ENCODE measurements around the gene SLC2A3. TPM values are rescaled to one million over a fixed set of nuclear protein-coding genes. Genes with fewer than 3 reads are reported as not detected.
"Not testable (repeated sequence)": the region's sequence is repeated elsewhere in the genome, so short reads cannot be mapped to it uniquely, and the experiment has no call there.

SLC2A3 gene
- polyA plus RNA-seq, 1 donor from 2014 or later, result 27.2 TPM

DNA sequence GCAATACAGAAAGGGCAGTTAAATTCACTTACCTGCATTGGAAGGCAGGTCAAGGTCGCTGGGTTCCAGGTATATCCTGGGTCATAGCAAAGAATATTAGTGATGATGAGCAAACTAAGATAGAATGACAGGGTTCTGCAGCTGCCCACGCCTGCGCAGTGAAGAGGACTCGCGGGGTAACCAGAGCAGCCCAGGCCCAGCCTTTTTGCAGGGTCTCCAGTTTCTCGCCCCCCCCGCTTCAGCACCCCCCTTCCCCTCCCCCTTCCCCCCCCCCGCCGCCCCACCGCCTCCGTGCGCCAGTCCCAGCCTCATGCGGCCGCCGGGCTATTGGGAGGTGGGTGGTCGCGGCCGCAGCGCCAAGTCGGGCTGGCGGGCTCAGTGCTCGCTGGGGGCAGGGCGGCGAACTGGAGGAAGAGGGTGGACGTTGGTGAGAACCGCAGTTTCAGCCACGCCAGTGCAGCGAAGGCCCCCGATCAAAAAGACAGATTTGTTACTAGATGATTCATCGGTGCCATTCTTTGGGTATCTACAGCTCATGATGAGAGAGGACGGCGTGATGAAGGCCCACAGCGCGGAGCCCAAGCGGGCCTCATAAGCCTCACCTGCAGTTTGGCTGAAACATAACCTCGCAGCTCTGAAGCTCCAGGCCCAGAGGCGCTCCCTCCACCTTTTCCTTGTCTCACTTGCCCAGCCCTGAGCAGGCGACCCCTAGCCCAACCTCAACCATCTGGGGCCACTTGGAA is 20.2 kb downstream of the SLC2A3 start:
- Histone ChIP-seq H3K36me3 (ENCODE audit: insufficient read depth, low read length) (no peaks in the 10 kb centered on the region), H3K27me3 (ENCODE audit: insufficient read depth, low read depth, low read length) (no peaks in the 10 kb centered on the region), H3F3A (ENCODE audit: insufficient read depth, low read length, poor library complexity, severe bottlenecking) (no peaks in the 10 kb centered on the region), H3K9ac (ENCODE audit: low read length) (no peak overlapping the region), H3K4me2 (ENCODE audit: low read length) (no peak overlapping the region), H2AFZ (ENCODE audit: low read depth, low read length) (no peak overlapping the region), H3K27ac (ENCODE audit: low read length) (no peak overlapping the region), H3K4me3 (ENCODE audit: low read length) (no peak overlapping the region), H3K9me3 (ENCODE audit: low read length) (no peaks in the 10 kb centered on the region), H3K9me2 (ENCODE audit: insufficient read depth, low read length) (no peaks in the 10 kb centered on the region), H3K79me2 (replicated peaks; ENCODE audit: insufficient read depth, low read length) (no peaks in the 10 kb centered on the region), H4K20me1 (ENCODE audit: insufficient read depth) (no peaks in the 10 kb centered on the region)
- no peak for TF ChIP-seq TAF1 (IDR thresholded peaks at IDR 0.05; ENCODE audit: low read depth)
- TF ChIP-seq, protein P1, sequence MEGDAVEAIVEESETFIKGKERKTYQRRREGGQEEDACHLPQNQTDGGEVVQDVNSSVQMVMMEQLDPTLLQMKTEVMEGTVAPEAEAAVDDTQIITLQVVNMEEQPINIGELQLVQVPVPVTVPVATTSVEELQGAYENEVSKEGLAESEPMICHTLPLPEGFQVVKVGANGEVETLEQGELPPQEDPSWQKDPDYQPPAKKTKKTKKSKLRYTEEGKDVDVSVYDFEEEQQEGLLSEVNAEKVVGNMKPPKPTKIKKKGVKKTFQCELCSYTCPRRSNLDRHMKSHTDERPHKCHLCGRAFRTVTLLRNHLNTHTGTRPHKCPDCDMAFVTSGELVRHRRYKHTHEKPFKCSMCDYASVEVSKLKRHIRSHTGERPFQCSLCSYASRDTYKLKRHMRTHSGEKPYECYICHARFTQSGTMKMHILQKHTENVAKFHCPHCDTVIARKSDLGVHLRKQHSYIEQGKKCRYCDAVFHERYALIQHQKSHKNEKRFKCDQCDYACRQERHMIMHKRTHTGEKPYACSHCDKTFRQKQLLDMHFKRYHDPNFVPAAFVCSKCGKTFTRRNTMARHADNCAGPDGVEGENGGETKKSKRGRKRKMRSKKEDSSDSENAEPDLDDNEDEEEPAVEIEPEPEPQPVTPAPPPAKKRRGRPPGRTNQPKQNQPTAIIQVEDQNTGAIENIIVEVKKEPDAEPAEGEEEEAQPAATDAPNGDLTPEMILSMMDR (IDR thresholded peaks at IDR 0.05; ENCODE audit: poor library complexity, severe bottlenecking), result no peak
- TF ChIP-seq SMC3 (conservative IDR thresholded peaks at IDR 0.05; ENCODE audit: poor library complexity), result no peak
- TF ChIP-seq POLR2AphosphoS5 (IDR thresholded peaks at IDR 0.05), result no peak
- no peak for TF ChIP-seq RAD21 (conservative IDR thresholded peaks at IDR 0.05)
- no peak for TF ChIP-seq MXI1 (conservative IDR thresholded peaks at IDR 0.05; ENCODE audit: poor library complexity, severe bottlenecking)
- no peak for TF ChIP-seq EZH2 (IDR thresholded peaks at IDR 0.05; ENCODE audit: borderline replicate concordance, insufficient read depth, low read length, poor library complexity, severe bottlenecking)
- TF ChIP-seq, protein P2, sequence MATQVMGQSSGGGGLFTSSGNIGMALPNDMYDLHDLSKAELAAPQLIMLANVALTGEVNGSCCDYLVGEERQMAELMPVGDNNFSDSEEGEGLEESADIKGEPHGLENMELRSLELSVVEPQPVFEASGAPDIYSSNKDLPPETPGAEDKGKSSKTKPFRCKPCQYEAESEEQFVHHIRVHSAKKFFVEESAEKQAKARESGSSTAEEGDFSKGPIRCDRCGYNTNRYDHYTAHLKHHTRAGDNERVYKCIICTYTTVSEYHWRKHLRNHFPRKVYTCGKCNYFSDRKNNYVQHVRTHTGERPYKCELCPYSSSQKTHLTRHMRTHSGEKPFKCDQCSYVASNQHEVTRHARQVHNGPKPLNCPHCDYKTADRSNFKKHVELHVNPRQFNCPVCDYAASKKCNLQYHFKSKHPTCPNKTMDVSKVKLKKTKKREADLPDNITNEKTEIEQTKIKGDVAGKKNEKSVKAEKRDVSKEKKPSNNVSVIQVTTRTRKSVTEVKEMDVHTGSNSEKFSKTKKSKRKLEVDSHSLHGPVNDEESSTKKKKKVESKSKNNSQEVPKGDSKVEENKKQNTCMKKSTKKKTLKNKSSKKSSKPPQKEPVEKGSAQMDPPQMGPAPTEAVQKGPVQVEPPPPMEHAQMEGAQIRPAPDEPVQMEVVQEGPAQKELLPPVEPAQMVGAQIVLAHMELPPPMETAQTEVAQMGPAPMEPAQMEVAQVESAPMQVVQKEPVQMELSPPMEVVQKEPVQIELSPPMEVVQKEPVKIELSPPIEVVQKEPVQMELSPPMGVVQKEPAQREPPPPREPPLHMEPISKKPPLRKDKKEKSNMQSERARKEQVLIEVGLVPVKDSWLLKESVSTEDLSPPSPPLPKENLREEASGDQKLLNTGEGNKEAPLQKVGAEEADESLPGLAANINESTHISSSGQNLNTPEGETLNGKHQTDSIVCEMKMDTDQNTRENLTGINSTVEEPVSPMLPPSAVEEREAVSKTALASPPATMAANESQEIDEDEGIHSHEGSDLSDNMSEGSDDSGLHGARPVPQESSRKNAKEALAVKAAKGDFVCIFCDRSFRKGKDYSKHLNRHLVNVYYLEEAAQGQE (IDR thresholded peaks at IDR 0.05; ENCODE audit: borderline replicate concordance), result no peak
- no peak for TF ChIP-seq EP300 (conservative IDR thresholded peaks at IDR 0.05; ENCODE audit: poor library complexity, severe bottlenecking)

DNA sequence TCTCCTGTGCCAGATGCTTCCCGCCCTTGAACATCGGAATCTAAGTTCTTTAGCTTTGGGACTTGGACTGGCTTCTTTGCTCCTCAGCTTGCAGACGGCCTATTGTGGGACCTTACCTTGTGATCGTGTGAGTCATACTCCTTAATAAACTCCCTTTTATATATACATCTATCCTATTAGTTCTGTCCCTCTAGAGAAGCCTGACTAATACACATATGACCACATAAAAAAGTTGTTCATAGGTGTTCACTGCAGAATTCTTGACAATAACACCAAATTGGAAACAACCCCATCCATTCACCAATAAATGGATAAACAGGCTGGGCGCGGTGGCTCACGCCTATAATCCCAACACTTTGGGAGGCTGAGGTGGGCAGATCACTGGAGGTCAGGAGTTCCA is 25.9 kb downstream of the SLC2A3 start:
- H3K4me3 ChIP-seq (ENCODE audit: low read length); H2AFZ ChIP-seq (ENCODE audit: low read depth, low read length); H3K9me2 ChIP-seq (ENCODE audit: insufficient read depth, low read length); H3K9ac ChIP-seq (ENCODE audit: low read length); H3K27ac ChIP-seq (ENCODE audit: low read length); H4K20me1 ChIP-seq (ENCODE audit: insufficient read depth); H3K4me2 ChIP-seq (ENCODE audit: low read length); H3K79me2 ChIP-seq (replicated peaks; ENCODE audit: insufficient read depth, low read length); H3K27me3 ChIP-seq (ENCODE audit: insufficient read depth, low read depth, low read length); H3K36me3 ChIP-seq (ENCODE audit: insufficient read depth, low read length); H3K9me3 ChIP-seq (ENCODE audit: low read length); H3F3A ChIP-seq (ENCODE audit: insufficient read depth, low read length, poor library complexity, severe bottlenecking): not testable (repeated sequence)

All from neural cell (in vitro differentiated cells).